ENCODE data around the gene MCL1.
A peak's percentile ranks its signal among the peaks of the same experiment; 100 is the strongest.

The MCL1 gene

GRCh38 chr1:150555971-150556865 lies 23.2 kb downstream of the MCL1 start:
- DNase-seq (ENCODE audit: low spot score): no peak

DNA sequence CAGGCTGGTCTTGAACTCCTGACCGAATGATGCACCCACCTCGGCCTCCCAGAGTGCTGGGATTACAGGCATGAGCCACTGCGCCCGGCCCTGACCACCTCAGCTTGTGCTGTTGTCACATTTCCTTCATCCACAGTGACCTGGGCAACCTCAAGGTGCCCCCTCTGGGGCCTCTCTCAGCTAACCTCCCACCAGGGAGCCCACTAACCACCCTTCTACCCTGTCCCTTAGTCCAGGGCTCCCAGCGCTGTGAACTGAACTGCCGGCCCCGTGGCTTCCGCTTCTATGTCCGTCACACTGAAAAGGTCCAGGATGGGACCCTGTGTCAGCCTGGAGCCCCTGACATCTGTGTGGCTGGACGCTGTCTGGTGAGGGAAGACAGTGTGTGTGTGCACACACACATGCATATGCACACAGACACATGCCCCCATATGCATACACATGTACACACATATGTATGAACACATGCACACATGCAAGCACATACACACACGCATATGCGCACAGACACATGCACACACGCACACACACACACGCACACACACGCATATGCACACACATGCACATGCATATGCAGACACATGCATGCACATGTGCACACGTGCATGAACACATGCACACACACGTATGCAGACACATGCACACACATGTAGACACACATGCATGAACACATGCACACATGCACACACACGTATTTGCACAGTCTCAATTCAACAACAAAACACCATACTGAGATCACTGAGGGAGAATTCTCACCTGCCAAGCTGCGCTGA lies 24.0 kb downstream of the MCL1 start:
- DNase-seq (ENCODE audit: low spot score): no peak

DNA sequence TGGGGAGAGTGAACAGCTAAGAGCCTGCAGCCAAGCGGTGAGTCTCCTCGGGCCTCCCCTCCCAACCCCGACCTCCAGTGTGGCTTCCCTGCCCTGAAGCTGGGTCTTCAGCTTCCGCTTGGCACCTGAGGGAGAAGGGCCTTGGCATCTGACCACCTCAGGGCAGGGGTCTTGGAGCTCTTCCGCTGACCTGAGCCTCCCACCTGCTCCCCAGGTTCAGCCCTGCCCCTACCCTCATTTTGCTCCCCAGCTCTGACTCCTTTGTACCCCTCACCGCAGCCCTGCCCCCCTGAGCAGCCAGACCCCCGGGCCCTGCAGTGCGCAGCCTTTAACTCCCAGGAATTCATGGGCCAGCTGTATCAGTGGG lies 25.3 kb downstream of the MCL1 start:
- DNase-seq (ENCODE audit: low spot score): no peak

- DNase-seq (ENCODE audit: low spot score): no peak
Measured at GRCh38 chr1:150553392-150554085, 25.9 kb downstream of the MCL1 start.

DNA sequence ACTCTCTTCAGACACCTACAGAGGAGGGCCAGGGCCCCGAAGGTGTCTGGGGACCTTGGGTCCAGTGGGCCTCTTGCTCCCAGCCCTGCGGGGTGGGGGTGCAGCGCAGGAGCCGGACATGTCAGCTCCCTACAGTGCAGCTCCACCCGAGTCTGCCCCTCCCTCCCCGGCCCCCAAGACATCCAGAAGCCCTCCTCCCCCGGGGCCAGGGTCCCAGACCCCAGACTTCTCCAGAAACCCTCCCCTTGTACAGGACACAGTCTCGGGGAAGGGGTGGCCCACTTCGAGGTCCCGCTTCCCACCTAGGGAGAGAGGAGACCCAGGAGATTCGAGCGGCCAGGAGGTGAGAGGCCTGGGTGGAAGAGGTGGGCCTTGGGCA lies 26.5 kb downstream of the MCL1 start:
- DNase-seq (ENCODE audit: low spot score): no peak

DNA sequence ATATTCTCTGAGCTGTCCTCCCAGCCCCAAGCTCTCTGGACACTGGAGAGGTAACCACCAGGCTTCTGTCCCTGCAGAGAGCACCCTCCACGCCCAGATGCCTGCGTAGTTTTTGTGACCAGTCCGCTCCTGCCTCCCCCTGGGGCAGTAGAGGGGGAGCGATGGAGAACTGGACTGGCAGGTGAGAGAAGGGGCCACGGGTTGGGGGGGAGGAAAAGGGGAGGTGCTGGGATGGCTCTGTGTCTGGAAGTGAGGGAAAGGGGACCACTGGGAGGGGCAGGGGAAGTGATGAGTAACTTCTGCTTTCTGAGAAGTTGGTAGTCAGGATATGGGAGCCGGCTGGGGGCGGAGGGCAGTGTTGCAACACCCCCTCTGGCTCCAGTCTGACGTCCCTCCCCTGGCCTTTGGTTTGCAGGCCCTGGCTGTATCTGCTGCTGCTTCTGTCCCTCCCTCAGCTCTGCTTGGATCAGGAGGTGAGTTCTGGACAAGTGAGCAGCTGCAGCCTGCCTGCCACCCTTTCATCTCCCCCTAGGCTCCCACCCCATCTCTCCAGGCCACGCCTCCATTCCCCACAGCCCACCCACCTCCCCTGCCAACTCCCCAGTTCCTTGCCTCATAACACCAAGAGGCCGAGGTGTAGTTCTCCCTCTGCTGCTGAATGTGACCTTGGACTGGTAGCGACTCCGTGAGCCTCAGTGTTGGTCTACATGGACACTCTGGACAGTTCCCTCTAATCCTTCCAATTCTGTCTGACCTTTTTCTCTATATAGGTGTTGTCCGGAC lies 27.1 kb downstream of the MCL1 start:
- DNase-seq (ENCODE audit: low spot score): peak; percentile 91

DNA sequence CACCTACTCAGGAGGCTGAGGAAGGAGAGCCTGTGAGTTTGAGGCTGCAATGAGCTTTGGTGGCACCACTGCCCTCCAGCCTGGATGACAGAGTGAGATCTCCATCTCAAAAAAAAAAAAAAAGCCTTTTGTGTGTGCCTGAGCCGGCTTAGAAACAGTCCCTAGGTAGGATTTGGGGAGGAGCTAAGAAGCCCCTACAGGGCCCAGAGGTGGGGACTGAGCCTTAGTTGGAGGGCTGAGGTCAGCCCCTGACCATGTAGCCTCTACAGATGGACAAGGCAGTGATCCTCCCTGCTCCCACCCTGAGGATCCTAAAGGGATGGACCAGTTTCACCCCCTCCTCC lies 27.7 kb downstream of the MCL1 start:
- DNase-seq (ENCODE audit: low spot score): no peak

DNA sequence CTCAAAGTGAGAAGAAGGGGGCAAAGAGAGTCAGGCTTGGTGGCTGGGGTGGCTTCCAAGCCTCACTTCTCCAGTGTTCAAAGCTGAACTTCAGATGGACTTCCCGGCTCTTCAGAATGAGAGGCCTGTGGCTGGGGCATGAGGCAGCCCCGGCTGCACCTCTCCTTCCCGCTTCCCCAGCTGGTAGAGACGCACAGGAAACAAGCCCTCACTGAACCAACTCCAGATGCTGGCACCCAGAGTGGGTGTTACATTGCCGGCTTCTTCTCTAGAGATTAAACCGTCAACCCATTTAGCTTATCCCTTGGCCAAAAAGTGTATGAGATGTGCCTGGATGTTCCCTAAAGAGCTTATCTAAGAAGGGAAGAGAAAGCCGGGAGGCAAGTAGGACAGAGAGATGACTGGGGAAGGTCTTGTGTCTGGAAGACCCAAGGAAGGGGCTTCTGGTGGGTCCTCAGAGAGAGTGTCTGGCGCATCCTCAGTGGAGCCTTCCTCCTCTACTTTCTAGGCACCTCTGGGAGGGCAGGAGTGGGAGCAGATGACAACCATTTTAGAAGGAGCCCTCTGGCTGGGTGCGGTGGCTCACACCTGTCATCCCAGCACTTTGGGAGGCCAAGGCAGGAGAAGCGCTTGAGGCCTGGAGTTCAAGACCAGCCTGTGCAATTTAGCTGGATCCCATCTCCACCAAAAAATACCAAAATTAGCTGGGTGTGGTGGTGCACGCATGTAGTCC lies 28.2 kb downstream of the MCL1 start:
- DNase-seq (ENCODE audit: low spot score): no peak

GRCh38 chr1:150550222-150551050 lies 29.0 kb downstream of the MCL1 start:
- DNase-seq (ENCODE audit: low spot score): no peak

GRCh38 chr1:150549496-150550221 lies 29.8 kb downstream of the MCL1 start:
- no peak for DNase-seq (ENCODE audit: low spot score)

- DNase-seq (ENCODE audit: low spot score): peak; percentile 83
Measured at GRCh38 chr1:150548632-150549495, 30.5 kb downstream of the MCL1 start, which contains the start of gene ADAMTSL4. Gene ADAMTSL4, plus strand, starts transcription at chr1:150549408. Its CDS starts 2,881 bp downstream, at chr1:150552289.

DNA sequence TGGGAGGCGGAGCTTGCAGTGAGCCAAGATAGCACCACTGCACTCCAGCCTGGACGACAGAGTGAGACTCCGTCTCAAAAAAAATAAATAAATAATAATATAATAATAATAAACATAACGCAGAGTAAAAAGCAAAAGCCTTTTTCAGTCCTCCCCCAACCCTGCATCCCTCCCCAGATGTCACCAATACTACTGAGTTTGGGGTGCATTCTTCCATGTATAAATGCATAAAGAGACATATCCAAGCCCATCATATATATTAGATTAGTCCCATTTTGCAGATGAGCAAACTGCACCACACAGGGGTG lies 31.1 kb downstream of the MCL1 start:
- DNase-seq (ENCODE audit: low spot score): no peak

GRCh38 chr1:150546294-150546937 lies 33.0 kb downstream of the MCL1 start:
- no peak for DNase-seq (ENCODE audit: low spot score)

DNA sequence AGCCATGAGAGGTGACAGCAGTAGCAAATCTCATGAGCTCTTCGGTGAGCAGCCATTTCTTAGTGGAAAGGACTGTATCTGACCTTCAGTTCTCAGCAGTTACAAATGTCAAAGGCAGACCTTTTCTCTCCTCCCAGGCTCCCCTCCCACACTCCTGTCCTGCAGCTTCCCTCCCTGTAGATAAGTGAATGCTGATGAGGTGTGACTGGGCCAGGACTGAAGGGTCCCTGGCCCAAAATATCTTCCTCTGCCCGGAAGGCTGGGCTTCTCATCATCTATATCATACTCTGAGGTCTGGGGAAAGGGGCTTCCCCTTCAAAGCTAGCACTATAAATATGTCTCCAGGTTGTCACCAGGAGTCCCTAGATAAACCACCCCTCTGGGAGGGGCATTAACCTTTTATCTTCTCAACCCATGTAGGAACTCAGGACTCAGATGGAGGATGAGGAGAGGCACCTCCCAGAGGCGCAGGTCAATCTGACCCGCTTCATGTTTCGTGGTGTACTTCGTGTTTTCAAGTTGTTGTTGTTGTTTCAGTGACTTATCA lies 33.9 kb downstream of the MCL1 start:
- DNase-seq (ENCODE audit: low spot score): no peak

DNA sequence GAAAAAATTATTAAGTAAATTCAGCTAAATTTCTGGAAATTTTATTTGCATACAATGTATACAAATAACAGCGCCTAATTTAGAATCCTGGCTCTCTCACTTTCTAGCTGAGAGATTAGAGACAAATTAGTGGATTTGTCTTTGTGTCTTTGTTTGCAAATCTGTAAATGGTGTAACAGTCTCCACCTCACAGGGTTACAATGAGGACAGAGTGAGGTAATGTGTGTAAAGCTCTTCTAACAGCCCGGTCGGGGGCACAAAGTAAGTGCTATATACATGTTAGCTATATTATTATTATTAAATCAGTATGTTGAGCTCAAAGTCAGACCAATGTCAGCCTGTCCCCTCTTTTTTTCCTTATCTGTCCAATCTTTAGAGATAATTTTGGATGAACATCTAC lies 35.2 kb downstream of the MCL1 start:
- no peak for DNase-seq (ENCODE audit: low spot score)

DNA sequence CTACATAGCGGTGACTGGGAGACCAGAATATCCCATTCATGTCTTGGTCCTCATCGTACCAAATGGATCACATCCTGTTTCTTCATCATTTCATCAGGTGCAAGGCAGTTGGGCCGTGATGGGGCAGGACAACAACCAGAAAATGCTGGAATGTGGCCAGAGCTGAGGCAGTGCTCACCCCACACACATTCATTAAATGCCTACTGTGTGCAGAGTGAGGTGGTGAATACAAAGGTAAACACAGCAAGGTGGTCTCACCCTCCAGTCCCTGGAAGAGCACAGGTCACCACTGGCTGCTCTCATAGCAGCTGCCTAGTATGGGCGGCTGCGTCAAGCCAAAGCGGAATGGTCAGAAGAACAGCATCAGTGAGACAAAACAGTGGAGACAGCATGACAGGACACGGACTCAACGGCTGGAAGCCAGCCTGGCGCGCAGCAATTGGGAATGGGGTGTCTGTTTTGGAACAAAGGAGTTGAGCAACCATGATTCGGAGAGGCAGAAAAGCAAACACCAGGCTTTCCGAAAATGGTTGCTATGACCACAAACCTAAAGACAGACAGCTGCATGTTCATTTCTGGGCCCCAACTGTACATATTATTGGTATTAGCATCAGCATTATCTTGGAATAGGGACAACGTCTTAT lies 35.8 kb downstream of the MCL1 start:
- no peak for DNase-seq (ENCODE audit: low spot score)
